OCI-LY3 (cell line): ENCODE data around the gene RPL10A.

Experiments
- EZH2phosphoT487 ChIP-seq: fragments of 200-600 bp; shearing (Covaris generic); IDR thresholded peaks from 2 replicates; pipeline ENCODE4 v1.6.1; 2018; ENCODE audit warnings: antibody characterized with exemption, mixed run types, low read depth
- TF ChIP-seq, protein P1 (sequence below): fragments of 200-600, 300-600 bp; sonication (generic); IDR thresholded peaks from 2 replicates; pipeline ENCODE4 v1.5.1; 2014; ENCODE audit warnings: antibody characterized with exemption, low read length, low read depth

DNA sequence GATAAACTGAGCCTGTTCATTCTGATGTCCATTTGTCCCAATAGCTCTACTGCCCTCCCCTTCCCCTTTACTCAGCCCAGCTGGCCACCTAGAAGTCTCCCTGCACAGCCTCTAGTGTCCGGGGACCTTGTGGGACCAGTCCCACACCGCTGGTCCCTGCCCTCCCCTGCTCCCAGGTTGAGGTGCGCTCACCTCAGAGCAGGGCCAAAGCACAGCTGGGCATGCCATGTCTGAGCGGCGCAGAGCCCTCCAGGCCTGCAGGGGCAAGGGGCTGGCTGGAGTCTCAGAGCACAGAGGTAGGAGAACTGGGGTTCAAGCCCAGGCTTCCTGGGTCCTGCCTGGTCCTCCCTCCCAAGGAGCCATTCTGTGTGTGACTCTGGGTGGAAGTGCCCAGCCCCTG is 40.8 kb upstream of the RPL10A start:
- TF ChIP-seq, protein P1, sequence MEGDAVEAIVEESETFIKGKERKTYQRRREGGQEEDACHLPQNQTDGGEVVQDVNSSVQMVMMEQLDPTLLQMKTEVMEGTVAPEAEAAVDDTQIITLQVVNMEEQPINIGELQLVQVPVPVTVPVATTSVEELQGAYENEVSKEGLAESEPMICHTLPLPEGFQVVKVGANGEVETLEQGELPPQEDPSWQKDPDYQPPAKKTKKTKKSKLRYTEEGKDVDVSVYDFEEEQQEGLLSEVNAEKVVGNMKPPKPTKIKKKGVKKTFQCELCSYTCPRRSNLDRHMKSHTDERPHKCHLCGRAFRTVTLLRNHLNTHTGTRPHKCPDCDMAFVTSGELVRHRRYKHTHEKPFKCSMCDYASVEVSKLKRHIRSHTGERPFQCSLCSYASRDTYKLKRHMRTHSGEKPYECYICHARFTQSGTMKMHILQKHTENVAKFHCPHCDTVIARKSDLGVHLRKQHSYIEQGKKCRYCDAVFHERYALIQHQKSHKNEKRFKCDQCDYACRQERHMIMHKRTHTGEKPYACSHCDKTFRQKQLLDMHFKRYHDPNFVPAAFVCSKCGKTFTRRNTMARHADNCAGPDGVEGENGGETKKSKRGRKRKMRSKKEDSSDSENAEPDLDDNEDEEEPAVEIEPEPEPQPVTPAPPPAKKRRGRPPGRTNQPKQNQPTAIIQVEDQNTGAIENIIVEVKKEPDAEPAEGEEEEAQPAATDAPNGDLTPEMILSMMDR, result no peak
- no peak for TF ChIP-seq EZH2phosphoT487
